Muscle of arm (tissue), 12 donors: ENCODE results near the gene CLECL1. TPM values are rescaled to one million over a fixed set of nuclear protein-coding genes. Genes with fewer than 3 reads are reported as not detected.
"Not testable (repeated sequence)": the region's sequence is repeated elsewhere in the genome, so short reads cannot be mapped to it uniquely, and the experiment has no call there.

Experiments
- DNase-seq: peaks from one replicate; pipeline ENCODE4 v3.0.0-alpha.2; 2013
- polyA plus RNA-seq, 12 donors: library from polyadenylated mRNA; unstranded; fragments of 120-200 nt; gene quantifications; one replicate each; pipeline ENCODE4 v1.2.1, GENCODE V29; 2013; ENCODE audit not compliant: insufficient read length in 12 of 12

The CLECL1 gene
- polyA plus RNA-seq, 12 donors = 0.21 to 0.91 TPM; not detected in 10

DNA sequence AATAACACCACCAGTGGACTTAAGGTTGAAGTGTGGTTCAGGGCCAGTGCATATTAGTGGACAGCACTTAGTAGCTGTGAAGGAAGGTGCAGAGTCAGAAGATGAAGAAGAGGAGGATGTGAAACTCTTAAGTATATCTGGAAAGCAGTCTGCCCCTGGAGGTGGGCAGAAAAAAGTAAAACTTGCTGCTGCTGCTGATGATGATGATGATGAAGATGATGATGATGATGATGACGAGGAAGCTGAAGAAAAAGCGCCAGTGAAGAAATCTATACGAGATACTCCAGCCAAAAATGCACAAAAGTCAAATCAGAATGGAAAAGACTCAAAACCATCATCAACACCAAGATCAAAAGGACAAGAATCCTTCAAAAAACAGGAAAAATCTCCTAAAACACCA, 37.2 kb downstream of the CLECL1 start:
- not testable (repeated sequence) for DNase-seq

DNA sequence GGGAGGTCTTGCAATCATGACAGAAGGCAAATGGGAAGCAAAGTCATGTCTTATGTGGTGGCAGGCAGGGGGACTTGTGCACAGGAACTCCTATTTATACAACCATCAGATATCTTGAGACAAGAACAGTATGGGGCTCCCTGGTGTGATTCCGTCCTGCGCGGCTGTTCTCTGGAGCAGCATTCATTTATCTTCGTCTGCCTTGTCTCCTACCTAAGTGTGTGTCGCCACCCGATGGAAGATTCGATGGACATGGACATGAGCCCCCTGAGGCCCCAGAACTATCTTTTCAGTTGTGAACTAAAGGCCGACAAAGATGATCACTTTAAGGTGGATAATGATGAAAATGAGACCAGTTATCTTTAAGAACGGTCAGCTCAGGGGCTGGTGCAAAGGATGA, 37.7 kb downstream of the CLECL1 start:
- not testable (repeated sequence) for DNase-seq

DNA sequence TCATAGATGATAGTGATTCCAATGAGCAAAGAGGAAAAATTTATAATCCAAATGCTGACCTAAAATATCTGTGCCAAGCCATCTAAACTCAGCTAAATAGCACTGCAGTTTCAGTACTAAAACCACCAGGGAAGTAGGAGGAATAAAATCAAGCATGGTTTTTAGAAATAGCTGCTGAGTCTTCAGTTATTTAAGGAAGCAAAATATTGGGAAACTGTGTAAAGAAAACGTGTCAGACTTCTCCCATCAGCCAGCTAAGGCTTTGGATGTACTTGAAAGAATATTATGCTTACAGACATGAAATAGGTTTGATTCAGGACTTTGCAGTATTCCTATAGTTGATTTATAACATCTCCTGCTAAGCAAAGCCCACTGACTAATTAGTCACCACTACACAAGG, 38.7 kb downstream of the CLECL1 start:
- no peak for DNase-seq

DNA sequence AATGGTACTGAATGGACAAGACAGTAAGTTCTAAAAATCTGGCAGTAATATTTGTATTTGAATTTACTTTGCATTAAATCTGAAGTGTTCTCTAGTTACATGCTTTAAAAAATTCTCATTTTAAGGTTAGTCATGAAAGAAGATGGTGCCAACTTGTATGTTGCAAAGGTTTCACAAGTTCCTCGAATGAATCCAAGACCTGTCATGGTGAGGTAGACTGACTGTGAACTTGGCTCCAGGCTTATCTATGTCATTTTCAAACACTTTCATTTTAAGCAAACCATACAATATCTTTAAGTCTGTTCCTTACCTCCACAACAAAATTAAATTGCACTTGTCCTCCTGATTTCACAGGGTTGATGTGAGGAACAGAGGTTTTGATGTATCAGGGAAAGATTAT, 40.0 kb downstream of the CLECL1 start:
- DNase-seq = no peak

DNA sequence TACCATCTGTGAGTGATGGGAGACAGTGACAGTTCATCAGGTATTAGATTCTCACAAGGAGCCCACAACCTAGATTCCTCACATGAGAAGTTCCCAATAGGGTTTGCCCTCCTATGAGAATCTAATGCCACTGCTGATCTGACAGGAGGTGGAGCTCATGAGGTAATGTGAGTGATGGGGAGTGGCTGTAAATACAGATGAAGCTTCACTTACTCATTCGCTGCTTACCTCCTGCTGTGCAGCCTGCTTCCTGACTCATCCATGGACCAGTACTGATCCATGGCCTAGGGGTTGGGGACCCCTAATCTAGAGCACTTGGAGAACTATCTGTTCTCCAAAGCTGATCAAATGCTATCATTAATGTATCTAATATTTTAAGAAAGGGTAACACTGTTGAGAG, 45.7 kb downstream of the CLECL1 start:
- no peak for DNase-seq

DNA sequence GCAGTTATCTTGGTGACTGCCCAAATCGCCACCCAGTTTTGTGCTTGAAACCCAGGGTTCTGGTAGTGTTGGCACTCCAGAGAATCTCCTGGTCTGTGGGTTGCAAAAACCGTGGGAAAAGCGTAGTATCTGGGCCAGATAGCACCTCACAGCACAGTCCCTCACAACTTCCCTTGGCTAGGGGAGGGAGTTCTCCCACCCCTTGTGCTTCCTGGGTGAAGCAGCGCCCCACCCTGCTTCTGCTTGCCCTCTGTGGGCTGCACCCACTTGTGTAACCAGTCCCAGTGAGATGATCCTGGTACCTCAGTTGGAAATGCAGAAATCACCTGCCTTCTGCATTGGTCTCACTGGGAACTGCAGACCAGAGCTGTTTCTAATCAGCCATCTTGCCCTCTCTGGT, 47.0 kb downstream of the CLECL1 start:
- DNase-seq = no peak

DNA sequence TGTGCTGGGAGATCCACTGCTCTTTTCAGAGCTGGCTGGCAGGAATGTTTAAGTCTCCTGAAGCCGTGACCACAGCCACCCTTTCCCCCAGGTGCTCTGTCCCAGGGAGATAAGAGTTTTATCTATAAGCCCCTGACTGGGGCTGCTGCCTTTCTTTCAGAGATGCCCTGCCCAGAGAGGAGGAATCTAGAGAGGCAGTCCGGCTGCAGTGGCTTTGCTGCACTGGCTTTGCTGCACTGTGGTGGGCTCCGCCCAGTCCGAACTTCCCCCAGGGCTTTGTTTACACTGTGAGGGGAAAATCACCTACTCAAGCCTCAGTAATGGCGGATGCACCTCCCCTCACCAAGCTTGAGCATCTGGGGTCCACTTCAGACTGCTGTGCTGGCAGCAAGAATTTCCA, 47.5 kb downstream of the CLECL1 start:
- not testable (repeated sequence) for DNase-seq

DNA sequence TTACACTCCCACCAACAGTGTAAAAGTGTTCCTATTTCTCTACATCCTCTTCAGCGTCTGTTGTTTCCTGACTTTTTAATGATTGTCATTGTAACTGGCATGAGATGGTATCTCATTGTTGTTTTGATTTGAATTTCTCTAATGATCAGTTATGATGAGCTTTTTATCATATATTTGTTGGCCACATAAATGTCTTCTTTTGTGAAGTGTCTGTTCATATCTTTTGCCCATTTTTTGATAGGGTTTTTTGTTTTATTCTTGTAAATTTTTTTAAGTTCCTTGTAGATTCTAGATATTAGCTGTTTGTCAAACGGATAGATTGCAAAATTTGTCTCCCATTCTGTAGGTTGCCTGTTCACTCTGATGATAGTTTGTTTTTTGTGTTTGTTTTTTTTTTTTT, 49.9 kb downstream of the CLECL1 start:
- DNase-seq = not testable (repeated sequence)

DNA sequence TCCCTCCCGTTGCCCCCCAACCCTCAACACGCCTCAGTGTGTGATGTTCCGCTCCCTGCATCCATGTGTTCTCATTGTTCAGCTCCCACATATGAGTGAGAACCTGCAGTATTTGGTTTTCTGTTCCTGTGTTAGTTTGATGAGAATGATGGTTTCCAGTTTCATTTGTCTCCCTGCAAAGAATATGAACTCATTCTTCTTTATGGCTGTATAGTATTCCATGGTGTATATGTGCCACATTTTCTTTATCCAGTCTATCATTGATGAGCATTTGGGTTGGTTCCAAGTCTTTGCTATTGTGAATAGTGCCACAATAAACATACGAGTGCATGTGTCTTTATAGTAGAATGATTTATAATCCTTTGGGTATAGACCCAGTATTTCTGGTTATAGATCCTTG, 50.4 kb downstream of the CLECL1 start:
- DNase-seq = not testable (repeated sequence)

DNA sequence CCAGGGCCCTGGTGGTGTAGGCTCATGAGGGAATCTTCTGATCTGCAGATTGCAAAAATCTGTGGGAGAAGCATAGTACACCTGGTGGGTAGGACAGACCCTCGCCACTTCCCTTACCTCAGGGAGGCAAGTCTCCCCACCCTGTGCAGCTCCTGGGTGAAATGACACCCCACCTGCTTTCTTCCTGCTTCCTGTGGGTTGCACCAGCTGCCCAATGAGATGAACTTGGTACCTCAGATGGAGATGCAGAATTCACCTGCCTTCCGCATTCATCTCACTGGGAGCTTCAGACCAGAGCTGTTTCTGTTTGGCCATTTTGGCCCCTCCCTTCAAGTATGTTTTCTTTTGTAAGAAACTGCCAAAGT, 58.7 kb downstream of the CLECL1 start:
- DNase-seq = no peak

DNA sequence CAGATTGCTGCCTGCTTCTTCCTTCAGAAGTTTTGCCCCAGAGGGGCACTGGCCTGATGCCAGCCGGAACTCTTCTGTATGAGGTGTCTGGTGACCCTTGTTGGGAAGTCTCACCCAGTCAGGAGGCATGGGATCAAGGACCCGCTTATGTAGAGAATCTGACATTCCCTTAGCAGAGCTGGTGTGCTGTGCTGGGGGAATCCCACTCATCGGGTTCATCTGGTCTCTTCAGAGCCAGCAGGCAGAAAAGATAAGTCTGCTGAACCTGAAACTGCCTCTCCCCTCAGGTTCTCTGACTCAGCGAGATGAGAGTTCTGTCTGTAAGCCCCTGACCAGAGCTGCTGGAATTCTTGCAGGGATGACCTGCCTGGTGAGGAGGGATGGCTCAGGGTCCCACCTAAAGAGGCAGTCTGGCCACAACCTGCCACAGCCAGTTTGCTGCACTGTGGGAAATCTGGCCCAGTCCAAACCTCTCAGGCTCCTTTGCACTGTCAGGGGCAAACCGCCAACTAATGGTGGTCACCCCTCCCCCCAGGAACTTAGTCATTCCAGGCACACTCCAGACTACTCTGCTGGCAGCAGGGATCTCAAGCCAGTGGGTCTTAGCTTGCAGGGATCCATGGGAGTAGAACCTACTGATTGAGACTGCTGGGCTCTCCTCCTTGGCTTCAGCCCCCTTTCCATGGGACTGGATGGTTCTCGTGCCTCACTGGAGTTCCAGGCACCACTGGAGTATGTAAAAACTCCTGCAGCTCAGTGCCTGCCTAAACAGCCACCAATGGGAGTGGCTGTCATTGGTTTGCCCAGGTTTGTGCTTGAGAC, 59.3 kb downstream of the CLECL1 start:
- DNase-seq = no peak

Other genes with a start within 250 kb of the CLECL1 start
- 1 to 10 TPM in 3 of 12 donors, under 1 TPM in 7, not detected in 2; 0.14 to 2.0 (median 0.81) TPM for gene KLRB1, start 125.2 kb downstream of the CLECL1 start, polyA plus RNA-seq
- gene CLEC2D, start 63.4 kb downstream of the CLECL1 start, polyA plus RNA-seq = 10 to 100 TPM in 5 of 12 donors, 1 to 10 TPM in 6, not detected in 1; 3.0 to 25.2 (median 9.2) TPM
- gene CD69, start 27.8 kb upstream of the CLECL1 start, polyA plus RNA-seq = 1 to 10 TPM in 6 of 12 donors, under 1 TPM in 4, not detected in 2; 0.66 to 5.8 (median 1.1) TPM
- under 1 TPM in 8 of 12 donors, not detected in 4; 0.14 to 0.85 (median 0.46) TPM for gene KLRF1, start 94.4 kb upstream of the CLECL1 start, polyA plus RNA-seq
- gene CLEC2B, start 136.3 kb upstream of the CLECL1 start, polyA plus RNA-seq = 1 to 10 TPM in 10 of 12 donors, not detected in 2; 1.3 to 7.2 (median 1.9) TPM
- under 1 TPM in 2 of 12 donors, not detected in 10; 0.25 to 0.47 TPM for gene KLRF2, start 148.4 kb upstream of the CLECL1 start, polyA plus RNA-seq
- gene CLEC2A, start 199.3 kb upstream of the CLECL1 start, polyA plus RNA-seq = 1 to 10 TPM in 2 of 12 donors, not detected in 10; 1.1 to 4.1 TPM
- gene CLEC12A, start 238.3 kb upstream of the CLECL1 start, polyA plus RNA-seq = 1 to 10 TPM in 3 of 12 donors, under 1 TPM in 6, not detected in 3; 0.35 to 1.9 (median 0.61) TPM